ENCODE data around the gene BANF2. TPM values are rescaled to one million over a fixed set of nuclear protein-coding genes. Genes with fewer than 3 reads are reported as not detected.
"Not testable (repeated sequence)": the region's sequence is repeated elsewhere in the genome, so short reads cannot be mapped to it uniquely, and the experiment has no call there.

The BANF2 gene
- total RNA-seq, 4 donors from 2014 or later, result not detected

- Histone ChIP-seq H3K27me3 (peaks cover 4% of the 10 kb centered on the region), H3K27ac (no peak overlapping the region), H3K36me3 (no peaks in the 10 kb centered on the region), H3K4me3 (no peak overlapping the region), H3K4me1 (no peaks in the 10 kb centered on the region), H3K9me3 (no peaks in the 10 kb centered on the region)
- no peak for TF ChIP-seq EP300 (IDR thresholded peaks at IDR 0.05)
- TF ChIP-seq POLR2A (IDR thresholded peaks at IDR 0.05), result no peak
- no peak for TF ChIP-seq POLR2AphosphoS5 (IDR thresholded peaks at IDR 0.05)
- no peak for TF ChIP-seq CTCF (IDR thresholded peaks at IDR 0.05)
- WGBS, result 43% methylated on average over 2 of the region's 2 CpGs
- no peak for DNase-seq (ENCODE audit: low spot score in 2 of 2)
Observed at GRCh38 chr20:17768271-17768670, 68.5 kb downstream of the BANF2 start.

DNA sequence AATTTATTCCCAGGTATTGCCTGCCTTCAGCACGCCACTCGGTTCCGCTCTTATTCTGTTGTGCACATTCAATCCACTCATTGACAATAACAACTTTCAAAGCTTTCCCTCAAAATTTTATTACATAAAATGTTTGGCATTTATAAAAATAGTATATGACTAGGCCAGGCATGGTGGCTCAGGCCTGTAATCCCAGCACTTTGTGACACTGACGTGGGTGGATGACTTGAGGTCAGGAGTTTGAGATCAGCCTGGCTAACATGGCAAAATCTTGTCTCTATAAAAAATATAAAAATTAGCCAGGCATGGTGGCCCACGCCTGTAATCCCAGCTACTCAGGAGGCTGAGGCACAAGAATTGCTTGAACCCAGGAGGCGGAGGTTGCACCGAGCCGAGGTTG, 70.0 kb downstream of the BANF2 start:
- H3K36me3 ChIP-seq; H3K4me1 ChIP-seq; H3K4me3 ChIP-seq; DNase-seq (ENCODE audit: low spot score in 2 of 2); H3K9me3 ChIP-seq; H3K27ac ChIP-seq; H3K27me3 ChIP-seq: not testable (repeated sequence)
- 95% methylated on average over 8 of the region's 8 CpGs for WGBS

GRCh38 chr20:17771206-17772004, 71.6 kb downstream of the BANF2 start:
- WGBS, result 67% methylated on average over 19 of the region's 19 CpGs

GRCh38 chr20:17772005-17772343, 72.2 kb downstream of the BANF2 start:
- Histone ChIP-seq H3K4me3 (no peak overlapping the region), H3K27me3 (no peaks in the 10 kb centered on the region), H3K27ac (no peak overlapping the region), H3K4me1 (no peaks in the 10 kb centered on the region), H3K36me3 (no peaks in the 10 kb centered on the region), H3K9me3 (no peaks in the 10 kb centered on the region)
- 41% methylated on average over 3 of the region's 3 CpGs for WGBS
- no peak for DNase-seq (ENCODE audit: low spot score in 2 of 2)
- TF ChIP-seq EP300 (IDR thresholded peaks at IDR 0.05) (no peak), POLR2AphosphoS5 (IDR thresholded peaks at IDR 0.05) (no peak), POLR2A (IDR thresholded peaks at IDR 0.05) (no peak), CTCF (IDR thresholded peaks at IDR 0.05) (no peak)

More at GRCh38 chr20:17771206-17772004, 71.6 kb downstream of the BANF2 start:
- no peaks in the 10 kb centered on the region for H3K4me1 ChIP-seq
- TF ChIP-seq POLR2A (IDR thresholded peaks at IDR 0.05), result no peak
- no peak for TF ChIP-seq CTCF (IDR thresholded peaks at IDR 0.05)
- no peak for TF ChIP-seq EP300 (IDR thresholded peaks at IDR 0.05)
- no peak for TF ChIP-seq POLR2AphosphoS5 (IDR thresholded peaks at IDR 0.05)
- no peaks in the 10 kb centered on the region for H3K27me3 ChIP-seq
- H3K9me3 ChIP-seq, result no peaks in the 10 kb centered on the region
- H3K4me3 ChIP-seq, result no peak overlapping the region
- H3K27ac ChIP-seq, result no peak overlapping the region
- no peak for DNase-seq (ENCODE audit: low spot score in 2 of 2)
- H3K36me3 ChIP-seq, result no peaks in the 10 kb centered on the region

DNA sequence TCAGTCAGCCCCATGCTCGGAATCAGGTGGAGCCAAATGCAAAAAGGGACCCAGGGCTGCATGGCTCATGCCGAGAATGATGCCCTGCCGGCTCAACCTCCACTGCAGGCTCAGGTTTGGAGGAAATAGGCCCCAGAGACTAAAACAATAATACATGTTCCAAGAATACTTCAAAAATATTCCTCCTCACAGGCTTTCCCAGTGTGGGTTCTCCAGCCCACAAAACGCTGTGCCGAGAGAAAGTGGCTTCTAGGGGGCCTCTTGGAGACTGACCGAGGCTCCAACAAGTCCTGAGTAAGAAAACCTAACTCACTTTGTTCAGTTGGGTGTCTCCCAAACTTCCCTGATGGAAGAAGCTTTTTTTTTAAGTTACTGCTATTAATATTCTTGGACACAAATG, 73.9 kb downstream of the BANF2 start:
- H3K4me3 ChIP-seq, result no peak overlapping the region
- TF ChIP-seq CTCF (IDR thresholded peaks at IDR 0.05), result no peak
- no peak for TF ChIP-seq POLR2A (IDR thresholded peaks at IDR 0.05)
- TF ChIP-seq EP300 (IDR thresholded peaks at IDR 0.05), result no peak
- no peak for TF ChIP-seq POLR2AphosphoS5 (IDR thresholded peaks at IDR 0.05)
- no peaks in the 10 kb centered on the region for H3K4me1 ChIP-seq
- H3K36me3 ChIP-seq, result no peaks in the 10 kb centered on the region
- 91% methylated on average over 6 of the region's 6 CpGs for WGBS
- H3K27me3 ChIP-seq, result no peaks in the 10 kb centered on the region
- H3K27ac ChIP-seq, result no peak overlapping the region
- no peaks in the 10 kb centered on the region for H3K9me3 ChIP-seq
- no peak for DNase-seq (ENCODE audit: low spot score in 2 of 2)

- TF ChIP-seq EP300 (IDR thresholded peaks at IDR 0.05) (no peak), POLR2AphosphoS5 (IDR thresholded peaks at IDR 0.05) (no peak), CTCF (IDR thresholded peaks at IDR 0.05) (no peak), POLR2A (IDR thresholded peaks at IDR 0.05) (no peak)
- 98% methylated on average over 5 of the region's 5 CpGs for WGBS
- Histone ChIP-seq H3K4me1 (no peaks in the 10 kb centered on the region), H3K27ac (no peak overlapping the region), H3K36me3 (no peaks in the 10 kb centered on the region), H3K9me3 (no peaks in the 10 kb centered on the region), H3K4me3 (no peak overlapping the region), H3K27me3 (no peaks in the 10 kb centered on the region)
- DNase-seq (ENCODE audit: low spot score in 2 of 2), result no peak
Observed at GRCh38 chr20:17775600-17775999, 75.8 kb downstream of the BANF2 start.

Data from suprapubic skin (tissue), 4 donors.